Ovary (tissue), 3 donors: ENCODE data around the gene SIX6.

Source experiments
- EP300 ChIP-seq: sonication (generic); formaldehyde crosslinking; IDR thresholded peaks from one replicate; pipeline ENCODE4 v1.6.1; 2017; ENCODE audit warnings: antibody characterized with exemption
- TF ChIP-seq, protein P1 (sequence below), 3 donors: fragments of 450-650 bp in 2 of 3; fragments of 200-600 bp in 1 of 3; IDR thresholded peaks; one replicate each; pipeline versions ENCODE4 v1.5.1 to v1.8.0; 2016 to 2022; ENCODE audit warnings: antibody characterized with exemption in 3 of 3, mild to moderate bottlenecking in 1 of 3
- donor health status: DM: no; HTN: no; CAD: no.

DNA sequence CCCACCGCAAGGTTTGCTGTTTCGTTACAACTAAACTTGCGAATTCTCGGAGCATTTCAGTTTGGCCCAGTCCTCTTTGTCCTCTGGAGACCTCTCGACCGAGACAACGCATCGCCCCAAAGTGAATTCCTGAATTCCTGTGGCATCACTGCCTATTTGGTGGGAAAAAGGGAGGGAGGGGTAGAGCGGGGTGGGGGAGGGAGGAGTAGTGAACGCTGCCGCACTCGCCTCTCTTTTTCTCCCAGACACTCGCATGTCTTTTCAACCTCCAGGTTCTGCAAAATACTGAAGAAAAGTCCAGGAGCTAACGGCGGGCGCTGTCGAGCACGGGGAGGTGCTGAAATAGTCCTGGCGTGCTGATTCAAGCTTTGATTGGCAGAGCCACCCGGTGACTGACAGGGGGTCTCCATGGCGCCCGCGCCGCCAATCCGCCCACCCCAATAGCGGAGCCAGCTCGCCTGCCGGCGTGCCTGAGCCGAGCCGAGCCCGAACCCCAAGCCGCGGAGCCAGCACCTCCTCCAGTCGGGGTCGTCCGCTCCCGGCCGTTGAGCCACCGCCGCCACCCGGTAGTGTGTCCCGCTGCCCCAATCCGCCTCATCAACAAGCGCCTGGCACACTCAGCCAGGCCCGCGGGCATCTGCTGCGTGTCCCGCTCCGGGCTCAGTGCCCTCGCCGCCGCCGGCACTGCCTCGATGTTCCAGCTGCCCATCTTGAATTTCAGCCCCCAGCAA is at the start of gene SIX6:
- TF ChIP-seq, protein P1, sequence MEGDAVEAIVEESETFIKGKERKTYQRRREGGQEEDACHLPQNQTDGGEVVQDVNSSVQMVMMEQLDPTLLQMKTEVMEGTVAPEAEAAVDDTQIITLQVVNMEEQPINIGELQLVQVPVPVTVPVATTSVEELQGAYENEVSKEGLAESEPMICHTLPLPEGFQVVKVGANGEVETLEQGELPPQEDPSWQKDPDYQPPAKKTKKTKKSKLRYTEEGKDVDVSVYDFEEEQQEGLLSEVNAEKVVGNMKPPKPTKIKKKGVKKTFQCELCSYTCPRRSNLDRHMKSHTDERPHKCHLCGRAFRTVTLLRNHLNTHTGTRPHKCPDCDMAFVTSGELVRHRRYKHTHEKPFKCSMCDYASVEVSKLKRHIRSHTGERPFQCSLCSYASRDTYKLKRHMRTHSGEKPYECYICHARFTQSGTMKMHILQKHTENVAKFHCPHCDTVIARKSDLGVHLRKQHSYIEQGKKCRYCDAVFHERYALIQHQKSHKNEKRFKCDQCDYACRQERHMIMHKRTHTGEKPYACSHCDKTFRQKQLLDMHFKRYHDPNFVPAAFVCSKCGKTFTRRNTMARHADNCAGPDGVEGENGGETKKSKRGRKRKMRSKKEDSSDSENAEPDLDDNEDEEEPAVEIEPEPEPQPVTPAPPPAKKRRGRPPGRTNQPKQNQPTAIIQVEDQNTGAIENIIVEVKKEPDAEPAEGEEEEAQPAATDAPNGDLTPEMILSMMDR (IDR thresholded peaks at IDR 0.05): no peak
- no peak for TF ChIP-seq EP300
